ENCODE data around the gene AQR. TPM values are rescaled to one million over a fixed set of nuclear protein-coding genes. Genes with fewer than 3 reads are reported as not detected.

Gene AQR
- total and polyA plus RNA-seq, 10 of the 15 experiments (the other 5 are each of a cell fraction or from before 2014, with no cell fraction given), result 18.2 to 53.5 (median 32.6) TPM

DNA sequence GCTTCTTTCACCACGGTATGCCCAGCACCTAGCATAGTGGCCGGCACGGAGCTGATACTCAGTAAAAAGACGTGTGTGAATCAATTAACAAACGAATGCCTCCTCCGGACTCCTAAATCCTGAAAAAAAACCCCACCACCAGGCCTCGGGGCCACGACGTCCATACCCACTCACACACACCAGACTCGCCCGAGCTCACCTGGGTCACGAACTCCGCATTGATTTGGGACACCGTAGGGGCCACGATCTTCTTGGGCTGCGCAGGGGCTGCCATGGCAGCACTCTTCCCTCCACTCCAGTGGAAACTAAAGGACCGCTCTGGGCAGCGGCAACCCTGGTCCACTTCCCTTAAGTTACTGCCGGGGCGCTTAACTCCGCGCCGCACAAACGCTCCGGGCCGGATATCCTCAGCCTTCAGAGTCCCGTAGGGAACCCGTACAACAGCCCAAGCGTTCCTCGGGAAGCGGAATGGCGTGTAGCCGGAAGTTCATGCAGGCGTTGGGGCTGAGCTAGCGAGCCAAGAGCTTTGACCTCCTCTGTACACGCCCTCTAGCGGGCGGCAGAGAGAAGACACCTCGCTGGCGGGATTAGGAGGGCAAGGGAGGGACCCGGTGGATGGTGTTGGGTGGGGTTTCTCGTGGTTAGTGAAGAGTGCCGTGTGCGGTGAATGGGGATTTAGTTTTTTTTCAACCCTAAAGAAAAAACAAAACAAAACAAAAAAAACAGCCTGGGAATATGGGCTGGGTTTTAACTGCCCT lies at the start of gene AQR (continued):
- TF ChIP-seq POLR2AphosphoS5 (IDR thresholded peaks at IDR 0.05; ENCODE audit: low read length), result peak; percentile 96
- no peak for TF ChIP-seq TCF12 (IDR thresholded peaks at IDR 0.05; ENCODE audit: low read depth, low read length)
- TF ChIP-seq SMARCA5 (IDR thresholded peaks at IDR 0.05), result peak; percentile 93; the same call in 1 of the 2 replicates
- peak; percentile 40 to 57; a peak in 2 of 3 replicates for TF ChIP-seq EGR1 (IDR thresholded peaks at IDR 0.05; ENCODE audit: borderline replicate concordance in 1 of 2, low read depth in 2 of 2, low read length in 2 of 2)
- TF ChIP-seq FOXK2 (IDR thresholded peaks at IDR 0.05), result peak; percentile 82
- TF ChIP-seq NRF1 (conservative IDR thresholded peaks at IDR 0.05; ENCODE audit: low read depth, low read length), result no peak
- TF ChIP-seq TBL1XR1 (IDR thresholded peaks at IDR 0.05; ENCODE audit: low read depth, low read length), result no peak
- TF ChIP-seq ZSCAN29 (IDR thresholded peaks at IDR 0.05), result peak; percentile 52; the same call in 1 of the 2 replicates
- peak; percentile 84; the same call in 1 of the 2 replicates for TF ChIP-seq SMAD5 (IDR thresholded peaks at IDR 0.05; ENCODE audit: low read depth)
- peak; percentile 55 for TF ChIP-seq NR2F1 (conservative IDR thresholded peaks at IDR 0.05)
- TF ChIP-seq ZZZ3 (IDR thresholded peaks at IDR 0.05; ENCODE audit: control insufficient read depth, insufficient read length, low read depth), result no peak
- peak; percentile 34 for TF ChIP-seq KLF5 (IDR thresholded peaks at IDR 0.05; ENCODE audit: partially characterized antibody)
- no peak for TF ChIP-seq SUPT20H (IDR thresholded peaks at IDR 0.05; ENCODE audit: borderline replicate concordance, control insufficient read depth, low read depth, low read length)
- peak; percentile 93 for TF ChIP-seq POLR2A (IDR thresholded peaks at IDR 0.05; ENCODE audit: low read depth, low read length)
- peak; percentile 29; the same call in 1 of the 2 replicates for TF ChIP-seq SMC3 (IDR thresholded peaks at IDR 0.05; ENCODE audit: borderline replicate concordance, low read length)
- no peak for TF ChIP-seq HDAC2 (IDR thresholded peaks at IDR 0.05)
- TF ChIP-seq, protein P1, sequence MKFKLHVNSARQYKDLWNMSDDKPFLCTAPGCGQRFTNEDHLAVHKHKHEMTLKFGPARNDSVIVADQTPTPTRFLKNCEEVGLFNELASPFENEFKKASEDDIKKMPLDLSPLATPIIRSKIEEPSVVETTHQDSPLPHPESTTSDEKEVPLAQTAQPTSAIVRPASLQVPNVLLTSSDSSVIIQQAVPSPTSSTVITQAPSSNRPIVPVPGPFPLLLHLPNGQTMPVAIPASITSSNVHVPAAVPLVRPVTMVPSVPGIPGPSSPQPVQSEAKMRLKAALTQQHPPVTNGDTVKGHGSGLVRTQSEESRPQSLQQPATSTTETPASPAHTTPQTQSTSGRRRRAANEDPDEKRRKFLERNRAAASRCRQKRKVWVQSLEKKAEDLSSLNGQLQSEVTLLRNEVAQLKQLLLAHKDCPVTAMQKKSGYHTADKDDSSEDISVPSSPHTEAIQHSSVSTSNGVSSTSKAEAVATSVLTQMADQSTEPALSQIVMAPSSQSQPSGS (IDR thresholded peaks at IDR 0.05; ENCODE audit: low read length), result 0 out of 2 replicates have a peak, but pooled peaks have one; percentile 36
- TF ChIP-seq, protein P2, sequence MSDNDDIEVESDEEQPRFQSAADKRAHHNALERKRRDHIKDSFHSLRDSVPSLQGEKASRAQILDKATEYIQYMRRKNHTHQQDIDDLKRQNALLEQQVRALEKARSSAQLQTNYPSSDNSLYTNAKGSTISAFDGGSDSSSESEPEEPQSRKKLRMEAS (IDR thresholded peaks at IDR 0.05; ENCODE audit: low read depth, low read length), result peak; percentile 64
- TF ChIP-seq, protein P3, sequence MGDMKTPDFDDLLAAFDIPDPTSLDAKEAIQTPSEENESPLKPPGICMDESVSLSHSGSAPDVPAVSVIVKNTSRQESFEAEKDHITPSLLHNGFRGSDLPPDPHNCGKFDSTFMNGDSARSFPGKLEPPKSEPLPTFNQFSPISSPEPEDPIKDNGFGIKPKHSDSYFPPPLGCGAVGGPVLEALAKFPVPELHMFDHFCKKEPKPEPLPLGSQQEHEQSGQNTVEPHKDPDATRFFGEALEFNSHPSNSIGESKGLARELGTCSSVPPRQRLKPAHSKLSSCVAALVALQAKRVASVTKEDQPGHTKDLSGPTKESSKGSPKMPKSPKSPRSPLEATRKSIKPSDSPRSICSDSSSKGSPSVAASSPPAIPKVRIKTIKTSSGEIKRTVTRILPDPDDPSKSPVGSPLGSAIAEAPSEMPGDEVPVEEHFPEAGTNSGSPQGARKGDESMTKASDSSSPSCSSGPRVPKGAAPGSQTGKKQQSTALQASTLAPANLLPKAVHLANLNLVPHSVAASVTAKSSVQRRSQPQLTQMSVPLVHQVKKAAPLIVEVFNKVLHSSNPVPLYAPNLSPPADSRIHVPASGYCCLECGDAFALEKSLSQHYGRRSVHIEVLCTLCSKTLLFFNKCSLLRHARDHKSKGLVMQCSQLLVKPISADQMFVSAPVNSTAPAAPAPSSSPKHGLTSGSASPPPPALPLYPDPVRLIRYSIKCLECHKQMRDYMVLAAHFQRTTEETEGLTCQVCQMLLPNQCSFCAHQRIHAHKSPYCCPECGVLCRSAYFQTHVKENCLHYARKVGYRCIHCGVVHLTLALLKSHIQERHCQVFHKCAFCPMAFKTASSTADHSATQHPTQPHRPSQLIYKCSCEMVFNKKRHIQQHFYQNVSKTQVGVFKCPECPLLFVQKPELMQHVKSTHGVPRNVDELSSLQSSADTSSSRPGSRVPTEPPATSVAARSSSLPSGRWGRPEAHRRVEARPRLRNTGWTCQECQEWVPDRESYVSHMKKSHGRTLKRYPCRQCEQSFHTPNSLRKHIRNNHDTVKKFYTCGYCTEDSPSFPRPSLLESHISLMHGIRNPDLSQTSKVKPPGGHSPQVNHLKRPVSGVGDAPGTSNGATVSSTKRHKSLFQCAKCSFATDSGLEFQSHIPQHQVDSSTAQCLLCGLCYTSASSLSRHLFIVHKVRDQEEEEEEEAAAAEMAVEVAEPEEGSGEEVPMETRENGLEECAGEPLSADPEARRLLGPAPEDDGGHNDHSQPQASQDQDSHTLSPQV (IDR thresholded peaks at IDR 0.05), result 0 out of 2 replicates have a peak, but pooled peaks have one; percentile 24
- no peak for TF ChIP-seq CHD4 (IDR thresholded peaks at IDR 0.05)
- TF ChIP-seq, protein P4, sequence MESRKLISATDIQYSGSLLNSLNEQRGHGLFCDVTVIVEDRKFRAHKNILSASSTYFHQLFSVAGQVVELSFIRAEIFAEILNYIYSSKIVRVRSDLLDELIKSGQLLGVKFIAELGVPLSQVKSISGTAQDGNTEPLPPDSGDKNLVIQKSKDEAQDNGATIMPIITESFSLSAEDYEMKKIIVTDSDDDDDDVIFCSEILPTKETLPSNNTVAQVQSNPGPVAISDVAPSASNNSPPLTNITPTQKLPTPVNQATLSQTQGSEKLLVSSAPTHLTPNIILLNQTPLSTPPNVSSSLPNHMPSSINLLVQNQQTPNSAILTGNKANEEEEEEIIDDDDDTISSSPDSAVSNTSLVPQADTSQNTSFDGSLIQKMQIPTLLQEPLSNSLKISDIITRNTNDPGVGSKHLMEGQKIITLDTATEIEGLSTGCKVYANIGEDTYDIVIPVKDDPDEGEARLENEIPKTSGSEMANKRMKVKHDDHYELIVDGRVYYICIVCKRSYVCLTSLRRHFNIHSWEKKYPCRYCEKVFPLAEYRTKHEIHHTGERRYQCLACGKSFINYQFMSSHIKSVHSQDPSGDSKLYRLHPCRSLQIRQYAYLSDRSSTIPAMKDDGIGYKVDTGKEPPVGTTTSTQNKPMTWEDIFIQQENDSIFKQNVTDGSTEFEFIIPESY (IDR thresholded peaks at IDR 0.05), result no peak
- TF ChIP-seq POU2F2 (IDR thresholded peaks at IDR 0.05; ENCODE audit: borderline replicate concordance, low read depth, low read length), result peak; percentile 85; the same call in 2 of the 3 replicates
- TF ChIP-seq TCF7 (IDR thresholded peaks at IDR 0.05; ENCODE audit: borderline replicate concordance), result peak; percentile 67
- TF ChIP-seq NBN (IDR thresholded peaks at IDR 0.05), result peak; percentile 95
- TF ChIP-seq CHD1 (IDR thresholded peaks at IDR 0.05; ENCODE audit: low read depth, low read length), result no peak

Data from GM12878 (cell line).